H1 (cell line): ENCODE results near the gene TDRD12. TPM values are rescaled to one million over a fixed set of nuclear protein-coding genes. Genes with fewer than 3 reads are reported as not detected.

Experiments used
- CHD2 ChIP-seq: IDR thresholded peaks from 2 replicates; pipeline ENCODE4 v1.6.1; 2012; ENCODE audit warnings: low read length, improper control_type of control experiment
- GTF2F1 ChIP-seq: IDR thresholded peaks from 2 replicates; pipeline ENCODE4 v1.6.1; 2012; ENCODE audit warnings: low read depth, low read length, improper control_type of control experiment, borderline replicate concordance
- polyA plus RNA-seq, 7 experiments: library from polyadenylated mRNA; depleted of rRNA in 3 of 7; stranded (reverse) in 5 of 7; unstranded in 2 of 7; fragments of >200 nt in 5 of 7; fragments of 200-250 nt in 2 of 7; gene quantifications; 1 replicate in 5 of 7; 2 replicates in 1 of 7; 4 replicates in 1 of 7; pipeline versions ENCODE4 v1.2.1 to v1.2.3, GENCODE V29; 2011 to 2013; ENCODE audit warnings: missing spikeins in 2 of 7, mixed read lengths in 2 of 7
- total RNA-seq: library from RNA; stranded (reverse); fragmentation: NEBNext Ultra II Directional; extraction: Animal tissue kit (Norgen Biotek cat#: 25700); gene quantifications from 2 replicates; pipeline ENCODE4 v1.2.1, GENCODE V29; 2021
- TF ChIP-seq, protein P1 (sequence below): IDR thresholded peaks from 2 replicates; pipeline ENCODE4 v1.6.1; 2011; ENCODE audit warnings: low read depth, mild to moderate bottlenecking, low read length; ENCODE audit not compliant: insufficient read depth

The TDRD12 gene
- total and polyA plus RNA-seq, 2 of the 8 experiments (the other 6 are each of a cell fraction or from before 2014, with no cell fraction given) = 0.39 to 0.88 TPM

GRCh38 chr19:32692727-32693061, 26.9 kb upstream of the TDRD12 start (continued):
- no peak for TF ChIP-seq GTF2F1
- TF ChIP-seq, protein P1, sequence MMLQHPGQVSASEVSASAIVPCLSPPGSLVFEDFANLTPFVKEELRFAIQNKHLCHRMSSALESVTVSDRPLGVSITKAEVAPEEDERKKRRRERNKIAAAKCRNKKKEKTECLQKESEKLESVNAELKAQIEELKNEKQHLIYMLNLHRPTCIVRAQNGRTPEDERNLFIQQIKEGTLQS = no peak
- no peak for TF ChIP-seq CHD2
